Eye (tissue), 1 donor: Measurements from ENCODE around the gene TMPRSS11A.
A peak's percentile ranks its signal among the peaks of the same experiment; 100 is the strongest.

Source experiments
- DNase-seq: peaks from one replicate; pipeline ENCODE4 v3.0.0-alpha.2; 2015

TMPRSS11A gene

GRCh38 chr4:67963356-67963755, at the start of gene TMPRSS11A:
TMPRSS11A (minus strand) TSS chr4:67963493; CDS start chr4:67963393, 100 bp downstream.
- no peak for DNase-seq

- DNase-seq: no peak
These were observed 48.4 kb upstream of the TMPRSS11A start for GRCh38 chr4:68011684-68012083.

- DNase-seq: no peak
These were observed 39.6 kb upstream of the TMPRSS11A start for GRCh38 chr4:68002906-68003305.

- peak; percentile 15 for DNase-seq
These were observed 32.8 kb upstream of the TMPRSS11A start for GRCh38 chr4:67996127-67996526.

GRCh38 chr4:67988991-67989390, 25.7 kb upstream of the TMPRSS11A start:
- no peak for DNase-seq

- DNase-seq: no peak
These were observed 20.0 kb upstream of the TMPRSS11A start for GRCh38 chr4:67983333-67983732.

- DNase-seq: no peak
These were observed 17.2 kb upstream of the TMPRSS11A start for GRCh38 chr4:67980512-67980911.

GRCh38 chr4:67973608-67974007, 10.3 kb upstream of the TMPRSS11A start:
- no peak for DNase-seq

GRCh38 chr4:67954890-67955289, 8.4 kb downstream of the TMPRSS11A start:
- DNase-seq: no peak

- no peak for DNase-seq
These were observed 22.2 kb downstream of the TMPRSS11A start for GRCh38 chr4:67941074-67941473.

GRCh38 chr4:67940506-67940905, 22.8 kb downstream of the TMPRSS11A start:
- DNase-seq: no peak

GRCh38 chr4:67939195-67939594, 24.1 kb downstream of the TMPRSS11A start:
- DNase-seq: no peak

- DNase-seq: no peak
These were observed 27.4 kb downstream of the TMPRSS11A start for GRCh38 chr4:67935888-67936287.

GRCh38 chr4:67934628-67935027, 28.7 kb downstream of the TMPRSS11A start:
- no peak for DNase-seq

GRCh38 chr4:67933755-67934154, 29.5 kb downstream of the TMPRSS11A start:
- no peak for DNase-seq

GRCh38 chr4:67933038-67933437, 30.3 kb downstream of the TMPRSS11A start:
- DNase-seq: no peak

GRCh38 chr4:67931256-67931655, 32.0 kb downstream of the TMPRSS11A start:
- no peak for DNase-seq

- no peak for DNase-seq
These were observed 33.9 kb downstream of the TMPRSS11A start for GRCh38 chr4:67929426-67929825.

GRCh38 chr4:67928546-67928945, 34.7 kb downstream of the TMPRSS11A start:
- DNase-seq: no peak

- DNase-seq: no peak
These were observed 36.0 kb downstream of the TMPRSS11A start for GRCh38 chr4:67927251-67927650.

GRCh38 chr4:67926485-67926884, 36.8 kb downstream of the TMPRSS11A start:
- no peak for DNase-seq

GRCh38 chr4:67922697-67923096, 40.6 kb downstream of the TMPRSS11A start:
- DNase-seq: no peak

GRCh38 chr4:67918428-67918827, 44.9 kb downstream of the TMPRSS11A start:
- DNase-seq: no peak

GRCh38 chr4:67915400-67915966, 47.8 kb downstream of the TMPRSS11A start:
- no peak for DNase-seq

GRCh38 chr4:67912080-67912479, 51.2 kb downstream of the TMPRSS11A start:
- DNase-seq: no peak

- no peak for DNase-seq
These were observed 51.7 kb downstream of the TMPRSS11A start for GRCh38 chr4:67911638-67912037.
